A673 (cell line): ENCODE measurements around the gene OSTF1.

ENCODE experiments used
- CTCF ChIP-seq: fragments of 300-800, 200-600 bp; sonication (generic); conservative IDR thresholded peaks from 2 replicates; pipeline ENCODE4 v1.5.1; 2017; ENCODE audit warnings: low read depth, mild to moderate bottlenecking, antibody characterized with exemption, low read length, moderate library complexity, mixed read lengths
- EZH2 ChIP-seq: fragments of 200-600 bp; sonication (generic); IDR thresholded peaks from 2 replicates; pipeline ENCODE4 v1.6.1; 2017; ENCODE audit warnings: borderline replicate concordance, low read depth, mild to moderate bottlenecking, mixed read lengths, antibody characterized with exemption, low read length; ENCODE audit not compliant: poor library complexity, severe bottlenecking

GRCh38 chr9:75106857-75107256, 18.5 kb downstream of the OSTF1 start:
- TF ChIP-seq CTCF (no peak), EZH2 (no peak)
